Hematopoietic multipotent progenitor cell treated with erythropoietin and hydrocortisone succinate and interleukin-3 and kit ligand, for 8 days (in vitro differentiated cells): ENCODE results near the gene GRIA1.
"Not testable (repeated sequence)": the region's sequence is repeated elsewhere in the genome, so short reads cannot be mapped to it uniquely, and the experiment has no call there.

Source experiments
- DNase-seq: peaks from one replicate; pipeline ENCODE4 v3.0.0-alpha.2; 2015

GRIA1 gene

GRCh38 chr5:153791339-153791738 lies 300.9 kb downstream of the GRIA1 start:
- no peak for DNase-seq

DNA sequence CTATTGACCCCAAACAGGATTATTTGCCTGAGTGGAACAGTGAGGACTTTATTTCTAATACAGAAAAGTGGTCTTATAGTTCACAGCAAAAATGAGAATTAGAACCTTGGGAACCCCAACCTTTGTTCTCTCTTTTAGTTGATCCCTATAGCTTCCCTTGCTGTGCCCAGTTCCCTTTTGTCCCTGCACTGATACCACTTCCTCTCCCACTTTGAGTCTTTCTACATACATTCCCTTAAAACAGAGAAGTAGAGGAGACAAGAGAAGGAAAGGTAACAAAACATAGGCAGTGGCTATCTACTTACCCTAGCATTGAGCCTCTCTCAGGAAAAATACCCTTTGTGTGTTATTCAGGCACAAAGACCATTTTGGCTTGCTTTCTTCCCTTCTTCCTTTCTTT lies 301.8 kb downstream of the GRIA1 start:
- DNase-seq: no peak

DNA sequence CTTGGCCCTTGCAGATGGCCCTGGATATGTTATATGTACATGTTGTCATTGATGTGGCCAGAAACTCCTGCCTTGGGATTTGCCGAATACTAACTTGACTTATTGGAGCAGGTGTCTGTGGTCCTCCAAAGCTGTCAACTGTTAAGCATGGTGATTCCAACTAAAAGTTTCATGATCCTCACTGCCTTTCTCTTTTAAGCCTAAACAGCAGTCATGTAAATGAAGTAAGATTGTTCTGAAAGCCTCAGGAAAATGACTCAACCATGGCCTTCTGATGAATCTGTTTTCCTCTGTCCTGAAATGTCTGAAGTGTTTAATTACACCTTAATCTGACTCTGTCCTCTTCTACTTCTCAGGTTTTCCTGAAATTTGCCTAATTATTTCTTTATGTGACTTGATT lies 303.2 kb downstream of the GRIA1 start:
- DNase-seq: no peak

DNA sequence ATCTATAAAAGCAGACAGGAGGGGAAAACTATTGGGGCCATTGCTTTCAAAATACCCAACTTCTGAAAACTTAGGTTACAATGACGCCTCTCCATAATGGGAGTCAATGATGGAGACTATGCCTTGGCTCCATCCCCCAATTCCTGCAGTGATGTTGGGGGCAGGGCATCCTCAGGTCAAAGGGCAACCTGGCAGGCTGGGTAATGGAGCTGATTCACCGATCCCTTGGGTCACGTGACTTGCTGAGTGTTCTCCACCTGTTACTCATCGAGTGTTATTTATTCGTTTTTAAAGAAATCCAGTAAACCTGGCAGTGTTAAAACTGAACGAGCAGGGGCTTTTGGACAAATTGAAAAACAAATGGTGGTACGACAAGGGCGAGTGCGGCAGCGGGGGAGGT lies 303.9 kb downstream of the GRIA1 start:
- no peak for DNase-seq

DNA sequence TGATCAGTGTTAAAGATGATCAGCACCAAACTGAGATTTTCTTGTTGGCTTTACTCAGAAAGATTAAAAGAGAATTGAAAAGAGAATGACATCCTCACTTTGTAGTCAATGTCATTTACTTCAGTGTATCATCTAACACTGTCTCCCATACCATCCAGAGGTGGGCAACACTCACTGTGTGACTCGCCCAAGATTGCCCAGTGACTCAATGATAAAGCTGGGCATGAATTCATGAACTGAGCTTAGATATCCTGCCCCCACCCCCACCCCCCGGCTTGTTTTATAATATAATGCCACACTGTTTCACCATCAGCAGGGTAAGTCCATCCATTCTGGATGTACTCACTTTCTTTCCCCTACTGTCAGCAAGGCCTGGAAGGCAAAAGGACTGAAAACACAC lies 306.1 kb downstream of the GRIA1 start:
- DNase-seq: no peak

- DNase-seq: no peak
Observed at GRCh38 chr5:153797484-153797883, 307.0 kb downstream of the GRIA1 start.

DNA sequence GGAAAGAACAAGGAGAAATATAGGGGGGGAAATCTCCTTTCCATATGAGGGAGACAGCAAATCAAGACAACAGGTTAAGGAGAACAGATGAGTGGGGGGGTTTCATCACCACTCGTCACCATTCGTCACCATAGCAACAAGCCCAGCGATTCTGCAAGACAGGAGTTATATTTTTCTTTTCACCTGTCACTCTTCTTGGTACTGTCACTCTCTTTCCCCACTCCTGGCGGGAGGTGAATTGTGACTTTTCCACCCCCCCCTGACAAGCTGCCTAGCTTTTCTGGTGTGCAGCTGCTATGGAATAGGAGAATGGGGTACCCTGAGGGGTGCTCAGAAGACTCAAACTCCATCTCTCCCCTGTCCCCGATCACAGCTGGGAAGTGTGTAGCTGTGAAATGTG lies 308.4 kb downstream of the GRIA1 start:
- no peak for DNase-seq

- DNase-seq: no peak
Observed at GRCh38 chr5:153799466-153799865, 309.0 kb downstream of the GRIA1 start.

- no peak for DNase-seq
Observed at GRCh38 chr5:153802050-153802821, 311.8 kb downstream of the GRIA1 start.

DNA sequence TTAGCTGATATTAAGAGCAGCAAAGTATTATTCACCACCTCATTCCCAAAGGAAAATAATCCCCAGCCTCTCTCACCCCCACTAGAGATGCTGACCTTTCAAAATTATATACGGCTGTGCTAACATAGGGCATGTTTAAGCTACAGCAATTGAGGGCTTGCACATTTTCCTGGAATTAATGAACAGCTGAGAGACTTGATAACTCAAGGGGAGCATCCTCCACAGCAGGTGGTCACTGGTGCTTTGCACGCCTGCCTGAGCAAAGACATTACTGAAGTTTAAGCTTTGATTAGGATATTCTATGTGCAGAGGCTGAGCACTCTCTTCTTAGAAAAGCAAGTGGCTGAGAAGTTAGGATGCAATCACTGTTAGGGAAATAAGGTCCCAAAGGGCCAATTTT lies 317.3 kb downstream of the GRIA1 start:
- no peak for DNase-seq

DNA sequence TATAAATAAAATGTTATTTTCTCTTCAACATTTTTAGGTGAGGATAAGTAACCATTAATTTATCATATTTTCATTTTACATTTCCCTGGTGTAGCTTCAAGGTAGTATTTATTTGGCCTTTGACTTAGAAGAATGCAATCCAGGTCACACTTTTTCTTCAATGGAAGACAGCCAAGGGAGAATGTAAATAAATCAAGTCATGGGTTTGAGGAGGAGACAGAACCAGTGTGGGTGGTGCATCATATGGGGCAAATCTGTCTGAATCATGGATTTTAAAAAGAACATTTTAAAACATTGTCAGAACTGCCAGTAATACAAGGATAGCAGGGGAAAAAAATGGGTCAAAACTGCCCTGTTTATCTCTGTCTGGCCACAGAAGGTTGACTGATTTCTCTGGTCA lies 318.7 kb downstream of the GRIA1 start:
- DNase-seq: no peak

GRCh38 chr5:153813901-153814300 lies 323.4 kb downstream of the GRIA1 start:
- DNase-seq: no peak

DNA sequence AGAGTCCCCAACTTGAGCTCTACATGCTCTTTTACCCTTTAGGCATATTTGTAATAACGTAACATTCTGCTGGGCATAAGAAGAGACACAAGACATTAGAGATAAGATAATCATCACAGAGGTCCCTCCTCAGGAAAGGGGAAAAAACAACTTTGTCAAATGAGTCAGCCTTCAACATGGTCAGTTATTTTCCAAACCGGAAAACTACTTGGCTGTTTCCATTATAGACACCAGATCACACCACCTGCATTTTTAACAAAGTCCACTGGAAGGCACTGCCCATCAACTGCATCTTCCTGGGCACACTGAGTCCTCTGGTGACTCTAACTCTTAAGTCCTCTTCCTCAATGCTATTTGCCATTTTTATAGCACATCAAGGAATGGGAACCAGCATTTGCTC lies 326.4 kb downstream of the GRIA1 start:
- DNase-seq: no peak

- no peak for DNase-seq
Observed at GRCh38 chr5:153818626-153819025, 328.2 kb downstream of the GRIA1 start.

DNA sequence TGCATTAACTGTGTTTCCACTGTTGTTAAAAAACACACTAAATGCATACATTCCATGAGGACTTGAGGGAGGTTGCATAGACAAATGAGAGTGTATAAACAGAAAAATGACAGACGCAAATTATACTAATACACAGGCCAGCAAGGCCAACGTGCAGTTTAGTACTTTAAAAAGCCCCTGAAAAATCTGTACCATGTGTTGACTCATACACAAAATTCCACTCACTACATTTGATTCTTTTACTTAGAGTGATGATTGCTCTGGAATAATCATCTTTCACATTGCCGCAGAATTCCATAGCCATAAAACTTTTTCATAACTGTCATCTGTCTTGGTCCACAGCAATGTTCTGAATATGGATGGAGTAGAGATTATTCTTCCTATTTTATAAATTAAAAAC lies 332.6 kb downstream of the GRIA1 start:
- DNase-seq: no peak

- DNase-seq: no peak
Observed at GRCh38 chr5:153824909-153825308, 334.4 kb downstream of the GRIA1 start.

- DNase-seq: peak; percentile 6
Observed at GRCh38 chr5:153827397-153827796, 336.9 kb downstream of the GRIA1 start.

GRCh38 chr5:153829510-153830065 lies 339.1 kb downstream of the GRIA1 start:
- DNase-seq: no peak

- peak; percentile 48 for DNase-seq
Observed at GRCh38 chr5:153831973-153832372, 341.5 kb downstream of the GRIA1 start.

DNA sequence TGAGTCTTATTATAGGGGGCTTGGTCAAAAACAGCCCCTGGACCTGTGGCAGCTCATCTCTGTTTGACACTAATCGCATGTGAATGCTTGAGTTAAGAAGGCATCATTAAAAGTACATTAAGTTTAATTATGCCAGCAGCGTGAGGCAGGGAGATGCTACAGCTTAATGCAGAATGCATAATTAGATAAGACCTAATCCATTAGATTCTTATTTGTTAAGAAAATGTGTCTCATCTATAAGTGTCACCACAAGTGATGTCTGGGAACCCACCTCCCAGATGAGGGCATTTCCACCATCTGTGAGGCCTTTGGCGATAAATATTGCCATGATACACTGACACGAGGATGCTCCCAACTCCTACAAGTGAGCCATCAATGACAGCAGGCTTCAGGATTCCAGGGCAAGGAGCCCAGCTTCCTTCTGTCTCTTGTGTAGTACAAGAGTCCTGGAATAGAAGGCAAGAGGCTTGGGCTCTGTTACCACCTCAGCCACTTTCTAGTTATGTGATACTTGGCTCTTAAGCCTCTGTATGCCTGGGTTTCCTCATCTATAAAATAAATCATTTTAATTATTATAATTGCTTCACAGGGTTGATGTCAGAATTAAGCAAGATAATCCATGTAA lies 345.5 kb downstream of the GRIA1 start:
- no peak for DNase-seq

DNA sequence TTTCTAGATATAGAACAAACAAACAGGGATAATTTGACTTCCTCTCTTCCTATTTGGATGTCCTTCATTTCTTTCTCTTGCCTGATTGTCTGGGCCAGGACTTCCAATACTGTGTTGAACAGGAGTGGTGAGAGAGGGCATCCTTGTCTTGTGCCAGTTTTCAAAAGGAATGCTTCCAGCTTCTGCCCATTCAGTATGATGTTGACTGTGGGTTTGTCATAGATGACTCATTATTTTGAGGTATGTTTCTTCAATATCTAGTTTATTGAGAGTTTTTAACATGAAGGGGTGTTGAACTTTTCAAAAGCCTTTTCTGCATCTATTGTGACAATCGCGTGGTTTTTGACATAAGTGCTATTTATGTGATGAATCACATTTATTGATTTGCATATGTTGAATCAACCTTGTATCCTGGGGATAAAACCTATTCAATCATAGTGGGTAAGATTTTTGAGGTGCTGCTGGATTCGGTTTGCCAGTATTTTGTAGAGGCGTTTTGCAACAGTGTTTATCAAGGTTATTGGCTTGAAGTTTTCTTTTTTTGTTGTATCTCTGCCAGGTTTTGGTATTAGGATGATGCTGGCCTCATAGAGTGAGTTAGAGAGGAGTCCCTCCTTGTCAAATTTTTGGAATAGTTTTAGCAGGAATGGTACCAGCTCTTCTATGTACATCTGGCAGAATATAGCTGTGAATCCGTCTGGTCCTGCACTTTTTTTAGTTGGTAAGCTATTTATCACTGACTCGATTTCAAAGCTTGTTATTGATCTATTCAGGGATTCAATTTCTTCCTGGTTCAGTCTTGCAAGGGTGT lies 359.0 kb downstream of the GRIA1 start:
- not testable (repeated sequence) for DNase-seq

- DNase-seq: no peak
Observed at GRCh38 chr5:153860195-153860886, 369.9 kb downstream of the GRIA1 start.

DNA sequence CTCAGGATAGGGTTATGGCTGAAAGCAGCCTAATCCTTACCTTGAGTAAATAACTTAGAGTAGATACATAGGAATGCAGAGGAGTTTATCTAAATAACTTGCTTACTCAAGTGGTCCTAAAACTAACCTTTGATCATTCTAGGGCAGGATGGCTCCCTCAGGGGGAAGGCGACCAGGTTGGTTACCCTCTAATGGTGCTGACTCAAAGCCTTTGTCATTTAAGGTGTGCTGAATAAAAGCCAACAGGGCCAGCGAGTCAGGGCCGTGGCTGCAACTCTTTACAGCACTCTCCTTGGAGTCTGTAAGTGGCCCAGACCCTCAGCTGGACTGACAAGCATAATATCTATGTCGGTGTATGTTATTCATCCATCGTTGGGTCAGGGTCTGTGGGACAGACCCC lies 372.4 kb downstream of the GRIA1 start:
- not testable (repeated sequence) for DNase-seq
